ENCODE data around the gene AMELY. TPM values are rescaled to one million over a fixed set of nuclear protein-coding genes. Genes with fewer than 3 reads are reported as not detected.

Gene AMELY
- total RNA-seq, 1 donor from 2014 or later = not detected

GRCh38 chrY:6929237-6929636 lies 17.7 kb upstream of the AMELY start:
- Histone ChIP-seq H3K79me2 (ENCODE audit: insufficient read depth, low read length) (no peaks in the 10 kb centered on the region), H3K27me3 (ENCODE audit: insufficient read depth, low read length) (no peaks in the 10 kb centered on the region), H3K4me2 (ENCODE audit: low read length) (no peak overlapping the region), H3K4me1 (ENCODE audit: insufficient read depth, low read length) (no peaks in the 10 kb centered on the region), H3K36me3 (ENCODE audit: insufficient read depth, low read length) (no peaks in the 10 kb centered on the region), H2AFZ (ENCODE audit: low read depth, low read length) (no peak overlapping the region), H3K9ac (ENCODE audit: low read length) (no peak overlapping the region), H3K4me3 (ENCODE audit: insufficient read depth, low read depth, low read length) (no peak overlapping the region), H4K20me1 (ENCODE audit: insufficient read depth, low read length) (no peaks in the 10 kb centered on the region), H3K27ac (ENCODE audit: low read depth, low read length) (no peak overlapping the region), H3K9me3 (ENCODE audit: insufficient read depth, low read depth, low read length) (no peaks in the 10 kb centered on the region)
- DNase-seq (ENCODE audit: low read depth) = no peak
- TF ChIP-seq EZH2 (IDR thresholded peaks at IDR 0.05; ENCODE audit: insufficient read depth, low read length) = no peak
- no peaks in the 10 kb centered on the region for H3K9me3 Mint-ChIP-seq (ENCODE audit: unreplicated experiment)
- no peak overlapping the region for H3K27ac Mint-ChIP-seq (ENCODE audit: unreplicated experiment)
- no peaks in the 10 kb centered on the region for H3K36me3 Mint-ChIP-seq (ENCODE audit: low read depth, unreplicated experiment)
- H3K4me1 Mint-ChIP-seq (ENCODE audit: low read depth, unreplicated experiment) = no peaks in the 10 kb centered on the region
- no peak overlapping the region for H3K4me3 Mint-ChIP-seq (ENCODE audit: unreplicated experiment)
- no peak for FAIRE-seq
- no peaks in the 10 kb centered on the region for H3K27me3 Mint-ChIP-seq (ENCODE audit: low read depth, unreplicated experiment)

GRCh38 chrY:6928265-6928664 lies 16.7 kb upstream of the AMELY start:
- no peaks in the 10 kb centered on the region for H3K4me1 ChIP-seq (ENCODE audit: insufficient read depth, low read length)
- TF ChIP-seq CTCF (IDR thresholded peaks at IDR 0.05; ENCODE audit: insufficient read depth, low read depth, low read length) (no peak), EZH2 (IDR thresholded peaks at IDR 0.05; ENCODE audit: insufficient read depth, low read length) (no peak)
- no peaks in the 10 kb centered on the region for H3K36me3 ChIP-seq (ENCODE audit: insufficient read depth, low read length)
- Mint-ChIP-seq H3K4me1 (ENCODE audit: low read depth, unreplicated experiment) (no peaks in the 10 kb centered on the region), H3K36me3 (ENCODE audit: low read depth, unreplicated experiment) (no peaks in the 10 kb centered on the region), H3K27me3 (ENCODE audit: low read depth, unreplicated experiment) (no peaks in the 10 kb centered on the region), H3K4me3 (ENCODE audit: unreplicated experiment) (no peak overlapping the region), H3K27ac (ENCODE audit: unreplicated experiment) (no peak overlapping the region), H3K9me3 (ENCODE audit: unreplicated experiment) (no peaks in the 10 kb centered on the region)
- no peak overlapping the region for H3K4me2 ChIP-seq (ENCODE audit: low read length)
- H4K20me1 ChIP-seq (ENCODE audit: insufficient read depth, low read length) = no peaks in the 10 kb centered on the region
- no peak overlapping the region for H3K4me3 ChIP-seq (ENCODE audit: insufficient read depth, low read depth, low read length)
- FAIRE-seq = no peak
- H2AFZ ChIP-seq (ENCODE audit: low read depth, low read length) = no peak overlapping the region
- no peaks in the 10 kb centered on the region for H3K9me3 ChIP-seq (ENCODE audit: insufficient read depth, low read depth, low read length)
- H3K79me2 ChIP-seq (ENCODE audit: insufficient read depth, low read length) = no peaks in the 10 kb centered on the region
- H3K27ac ChIP-seq (ENCODE audit: low read depth, low read length) = no peak overlapping the region
- H3K9ac ChIP-seq (ENCODE audit: low read length) = no peak overlapping the region
- no peaks in the 10 kb centered on the region for H3K27me3 ChIP-seq (ENCODE audit: insufficient read depth, low read length)
- DNase-seq (ENCODE audit: low read depth) = no peak

- Mint-ChIP-seq H3K27ac (ENCODE audit: unreplicated experiment) (no peak overlapping the region), H3K27me3 (ENCODE audit: low read depth, unreplicated experiment) (no peaks in the 10 kb centered on the region), H3K4me1 (ENCODE audit: low read depth, unreplicated experiment) (no peaks in the 10 kb centered on the region), H3K9me3 (ENCODE audit: unreplicated experiment) (peaks cover 6% of the 10 kb centered on the region), H3K4me3 (ENCODE audit: unreplicated experiment) (no peak overlapping the region), H3K36me3 (ENCODE audit: low read depth, unreplicated experiment) (no peaks in the 10 kb centered on the region)
- Histone ChIP-seq H2AFZ (ENCODE audit: low read depth, low read length) (no peak overlapping the region), H3K79me2 (ENCODE audit: insufficient read depth, low read length) (no peaks in the 10 kb centered on the region), H3K4me1 (ENCODE audit: insufficient read depth, low read length) (no peaks in the 10 kb centered on the region), H3K27me3 (ENCODE audit: insufficient read depth, low read length) (no peaks in the 10 kb centered on the region), H3K9ac (ENCODE audit: low read length) (no peak overlapping the region), H3K4me2 (ENCODE audit: low read length) (no peak overlapping the region), H3K27ac (ENCODE audit: low read depth, low read length) (no peak overlapping the region), H4K20me1 (ENCODE audit: insufficient read depth, low read length) (no peaks in the 10 kb centered on the region), H3K36me3 (ENCODE audit: insufficient read depth, low read length) (no peaks in the 10 kb centered on the region), H3K9me3 (ENCODE audit: insufficient read depth, low read depth, low read length) (no peaks in the 10 kb centered on the region), H3K4me3 (ENCODE audit: insufficient read depth, low read depth, low read length) (no peak overlapping the region)
- DNase-seq (ENCODE audit: low read depth) (no peak), FAIRE-seq (no peak)
- TF ChIP-seq CTCF (IDR thresholded peaks at IDR 0.05; ENCODE audit: insufficient read depth, low read depth, low read length) (no peak), EZH2 (IDR thresholded peaks at IDR 0.05; ENCODE audit: insufficient read depth, low read length) (no peak)
Measured at GRCh38 chrY:6921061-6921460, 9.5 kb upstream of the AMELY start.

All from astrocyte (in vitro differentiated cells and primary cell).